K562 (cell line): ENCODE measurements around the gene ALOX5. TPM values are rescaled to one million over a fixed set of nuclear protein-coding genes. Genes with fewer than 3 reads are reported as not detected.

ENCODE experiments used
- BCOR ChIP-seq: fragments of 450-650 bp; IDR thresholded peaks from 2 replicates; pipeline ENCODE4 v1.6.1; 2016
- GTF2F1 ChIP-seq: IDR thresholded peaks from 2 replicates; pipeline ENCODE4 v1.6.1; 2011; ENCODE audit warnings: low read depth, low read length, improper control_type of control experiment
- HDGF ChIP-seq: fragments of 450-650 bp; IDR thresholded peaks from 2 replicates; pipeline ENCODE4 v1.6.1; 2016
- HIVEP1 ChIP-seq: fragments of 250-450 bp; sonication (Bioruptor Pico); IDR thresholded peaks from 2 replicates; pipeline ENCODE4 v1.4.0; 2020; ENCODE audit warnings: mild to moderate bottlenecking
- KLF13 ChIP-seq: fragments of 450-650 bp; IDR thresholded peaks from 2 replicates; pipeline ENCODE4 v1.6.1; 2016; ENCODE audit warnings: missing genetic modification characterization, low read depth, mild to moderate bottlenecking, missing compliant biosample characterization, moderate library complexity, borderline replicate concordance
- L3MBTL2 ChIP-seq: fragments of 450-650 bp; IDR thresholded peaks from 2 replicates; pipeline ENCODE4 v1.6.1; 2016; ENCODE audit warnings: mild to moderate bottlenecking, moderate library complexity
- MNT ChIP-seq, 2 experiments: fragments of 450-650 bp; conservative IDR thresholded peaks; 2 replicates each; pipeline ENCODE4 v1.6.1; 2017; ENCODE audit warnings: mild to moderate bottlenecking in 2 of 2, moderate library complexity in 2 of 2
- MYC ChIP-seq, 2 experiments: fragments of 250-450 bp in 1 of 2; sonication (Bioruptor Pico) in 1 of 2; IDR thresholded peaks; 2 replicates each; pipeline versions ENCODE4 v1.5.1 to v1.6.1; 2012 to 2021; ENCODE audit warnings: low read depth in 2 of 2, borderline replicate concordance in 1 of 2, improper control_type of control experiment in 1 of 2, low read length in 1 of 2, mild to moderate bottlenecking in 1 of 2, moderate library complexity in 1 of 2
- NCOA6 ChIP-seq: fragments of 450-650 bp; IDR thresholded peaks from 2 replicates; pipeline ENCODE4 v1.6.1; 2017; ENCODE audit warnings: mild to moderate bottlenecking
- SIX5 ChIP-seq, 2 experiments: IDR thresholded peaks; 2 replicates each; pipeline ENCODE4 v1.6.1; 2011; ENCODE audit warnings: low read length in 2 of 2, borderline replicate concordance in 1 of 2, low read depth in 1 of 2, mild to moderate bottlenecking in 1 of 2, moderate library complexity in 1 of 2; ENCODE audit not compliant: insufficient read depth in 1 of 2
- SRSF7 ChIP-seq: fragments of 200-400 bp; formaldehyde crosslinking; optimal IDR thresholded peaks from 2 replicates; pipeline ENCODE3; 2017; ENCODE audit warnings: mild to moderate bottlenecking, low read depth, low read length
- TRIM28 ChIP-seq: fragments of 450-650 bp; IDR thresholded peaks from 2 replicates; pipeline ENCODE4 v1.6.1; 2017
- ZBTB40 ChIP-seq, 2 experiments: fragments of 450-650 bp in 1 of 2; sonication (generic) in 1 of 2; formaldehyde crosslinking in 1 of 2; IDR thresholded peaks; 2 replicates each; pipeline versions ENCODE4 v1.7.1 to v1.9.0; 2016 to 2022; ENCODE audit warnings: inconsistent platforms in 1 of 2, mild to moderate bottlenecking in 1 of 2, missing genetic modification reagents in 1 of 2
- ZNF586 ChIP-seq: fragments of 450-650 bp; formaldehyde crosslinking; conservative IDR thresholded peaks from 2 replicates; pipeline ENCODE4 v1.4.0; 2020; ENCODE audit warnings: mild to moderate bottlenecking, moderate library complexity
- ZNF668 ChIP-seq: fragments of 250-450 bp; sonication (Bioruptor Pico); IDR thresholded peaks from 2 replicates; pipeline ENCODE4 v1.8.0; 2022; ENCODE audit warnings: mild to moderate bottlenecking, inconsistent platforms
- polyA plus RNA-seq, 8 experiments: library from polyadenylated mRNA; depleted of rRNA in 4 of 8; stranded (reverse) in 5 of 8; unstranded in 3 of 8; fragments of >200 nt; fragmentation: Nextera tagmentation in 2 of 8; fragmentation: Illumina TruSeq in 1 of 8; extraction: Ambion mirVana in 2 of 8; extraction: Trizol in 1 of 8; gene quantifications; 2 replicates each; pipeline versions ENCODE4 v1.2.1 to v1.2.3, GENCODE V29; 2011 to 2014; ENCODE audit warnings: inconsistent platforms in 1 of 8, missing spikeins in 1 of 8
- total RNA-seq, 7 experiments: library from RNA; depleted of rRNA in 6 of 7; stranded (reverse); fragments of >200 nt in 6 of 7; fragmentation: Illumina TruSeq in 2 of 7; extraction: Trizol in 2 of 7; gene quantifications; 2 replicates each; pipeline versions ENCODE4 v1.2.1 to v1.2.3, GENCODE V29; 2011 to 2021; ENCODE audit warnings: low replicate concordance in 1 of 7
- TF ChIP-seq, protein P1 (sequence below), 3 experiments: IDR thresholded peaks in 2 of 3; conservative IDR thresholded peaks in 1 of 3; 2 replicates each; pipeline ENCODE4 v1.5.1; 2011 to 2012; ENCODE audit warnings: low read length in 3 of 3, mild to moderate bottlenecking in 3 of 3, control low read depth in 2 of 3, improper control_type of control experiment in 1 of 3, inconsistent platforms in 1 of 3, low read depth in 1 of 3, mixed read lengths in 1 of 3, moderate library complexity in 1 of 3; ENCODE audit not compliant: insufficient read depth in 2 of 3

Gene ALOX5
- total and polyA plus RNA-seq, 9 of the 15 experiments (the other 6 are each of a cell fraction or from before 2014, with no cell fraction given), result 0.10 to 2.4 (median 1.4) TPM

GRCh38 chr10:45409782-45410181 is 35.8 kb downstream of the ALOX5 start (continued):
- TF ChIP-seq ZNF586 (CRISPR knock-in tag) (no peak), ZBTB40 (IDR thresholded peaks at IDR 0.05) (no peak), ZBTB40 (CRISPR knock-in tag; IDR thresholded peaks at IDR 0.05) (no peak), HIVEP1 (CRISPR knock-in tag) (0 out of 2 replicates have a peak, but pooled peaks have one; percentile 3), NCOA6 (no peak), MNT (conservative IDR thresholded peaks at IDR 0.05) (0 out of 4 replicates have a peak, but pooled peaks of 1 of the 2 experiments have one; percentile 21), HDGF (no peak), KLF13 (tag) (0 out of 2 replicates have a peak, but pooled peaks have one; percentile 13), BCOR (no peak), SRSF7 (no peak), MYC (IDR thresholded peaks at IDR 0.05; ENCODE audit: low read depth, low read length) (peak; percentile 53; the same call in 1 of the 2 replicates), MYC (CRISPR knock-in tag; IDR thresholded peaks at IDR 0.05; ENCODE audit: borderline replicate concordance, low read depth) (no peak), ZNF668 (CRISPR knock-in tag) (peak; percentile 77; the same call in 1 of the 2 replicates), SIX5 (IDR thresholded peaks at IDR 0.05; ENCODE audit: borderline replicate concordance in 1 of 2, insufficient read depth in 1 of 2, low read depth in 1 of 2, low read length in 2 of 2) (no peak), TRIM28 (no peak), L3MBTL2 (no peak; the same call in 1 of the 2 replicates), GTF2F1 (no peak)
- TF ChIP-seq, protein P1, sequence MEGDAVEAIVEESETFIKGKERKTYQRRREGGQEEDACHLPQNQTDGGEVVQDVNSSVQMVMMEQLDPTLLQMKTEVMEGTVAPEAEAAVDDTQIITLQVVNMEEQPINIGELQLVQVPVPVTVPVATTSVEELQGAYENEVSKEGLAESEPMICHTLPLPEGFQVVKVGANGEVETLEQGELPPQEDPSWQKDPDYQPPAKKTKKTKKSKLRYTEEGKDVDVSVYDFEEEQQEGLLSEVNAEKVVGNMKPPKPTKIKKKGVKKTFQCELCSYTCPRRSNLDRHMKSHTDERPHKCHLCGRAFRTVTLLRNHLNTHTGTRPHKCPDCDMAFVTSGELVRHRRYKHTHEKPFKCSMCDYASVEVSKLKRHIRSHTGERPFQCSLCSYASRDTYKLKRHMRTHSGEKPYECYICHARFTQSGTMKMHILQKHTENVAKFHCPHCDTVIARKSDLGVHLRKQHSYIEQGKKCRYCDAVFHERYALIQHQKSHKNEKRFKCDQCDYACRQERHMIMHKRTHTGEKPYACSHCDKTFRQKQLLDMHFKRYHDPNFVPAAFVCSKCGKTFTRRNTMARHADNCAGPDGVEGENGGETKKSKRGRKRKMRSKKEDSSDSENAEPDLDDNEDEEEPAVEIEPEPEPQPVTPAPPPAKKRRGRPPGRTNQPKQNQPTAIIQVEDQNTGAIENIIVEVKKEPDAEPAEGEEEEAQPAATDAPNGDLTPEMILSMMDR (IDR thresholded peaks at IDR 0.05 in 2 of 3, conservative IDR thresholded peaks at IDR 0.05 in 1 of 3; ENCODE audit: insufficient read depth in 2 of 3, low read depth in 1 of 3, low read length in 3 of 3), result peak in 1 of 3 experiments; percentile 1; a peak in 1 of 6 replicates
